Left kidney (tissue), 2 donors: ENCODE measurements around the gene TPSG1. TPM values are rescaled to one million over a fixed set of nuclear protein-coding genes. Genes with fewer than 3 reads are reported as not detected.

Source experiments
- DNase-seq: peaks from one replicate; pipeline ENCODE4 v3.0.0-alpha.2; 2013
- polyA plus RNA-seq: library from polyadenylated mRNA; unstranded; fragments of 120-200 nt; gene quantifications from one replicate; pipeline ENCODE4 v1.2.1, GENCODE V29; 2013; ENCODE audit not compliant: insufficient read length

The TPSG1 gene
- polyA plus RNA-seq, 1 donor: 0.85 TPM

GRCh38 chr16:1176280-1176897 is 48.7 kb downstream of the TPSG1 start:
- no peak for DNase-seq

GRCh38 chr16:1175566-1176279 is 49.3 kb downstream of the TPSG1 start:
- no peak for DNase-seq

- no peak for DNase-seq
These were observed 50.4 kb downstream of the TPSG1 start for GRCh38 chr16:1174477-1175357.

- no peak for DNase-seq
These were observed 51.1 kb downstream of the TPSG1 start for GRCh38 chr16:1173788-1174451.

GRCh38 chr16:1172651-1173050 is 52.4 kb downstream of the TPSG1 start:
- DNase-seq: no peak

- no peak for DNase-seq
These were observed 53.1 kb downstream of the TPSG1 start for GRCh38 chr16:1171854-1172428.

Other genes with a start within 250 kb of the TPSG1 start
- 2.9 TPM for gene SOX8, start 243.5 kb downstream of the TPSG1 start, polyA plus RNA-seq
- gene SSTR5, start 152.5 kb downstream of the TPSG1 start, polyA plus RNA-seq: 0.27 TPM
- not detected for gene C1QTNF8, start 129.0 kb downstream of the TPSG1 start, polyA plus RNA-seq
- gene CACNA1H, start 72.2 kb downstream of the TPSG1 start, polyA plus RNA-seq: 17.0 TPM
- gene TPSB2, start 4.9 kb upstream of the TPSG1 start, polyA plus RNA-seq: 0.18 TPM
- gene TPSAB1, start 15.4 kb upstream of the TPSG1 start, polyA plus RNA-seq: not detected
- not detected for gene TPSD1, start 30.8 kb upstream of the TPSG1 start, polyA plus RNA-seq
- gene UBE2I, start 84.4 kb upstream of the TPSG1 start, polyA plus RNA-seq: 162 TPM
- gene BAIAP3, start 108.4 kb upstream of the TPSG1 start, polyA plus RNA-seq: 4.6 TPM
- gene TSR3, start 126.6 kb upstream of the TPSG1 start, polyA plus RNA-seq: 32.6 TPM
- 55.3 TPM for gene GNPTG, start 126.7 kb upstream of the TPSG1 start, polyA plus RNA-seq
- 19.8 TPM for gene UNKL, start 189.4 kb upstream of the TPSG1 start, polyA plus RNA-seq
- 10.7 TPM for gene UQCC4, start 195.5 kb upstream of the TPSG1 start, polyA plus RNA-seq
- gene PERCC1, start 205.8 kb upstream of the TPSG1 start, polyA plus RNA-seq: 0.20 TPM
- 2.6 TPM for gene CCDC154, start 219.3 kb upstream of the TPSG1 start, polyA plus RNA-seq
- 48.5 TPM for gene CLCN7, start 249.8 kb upstream of the TPSG1 start, polyA plus RNA-seq